ENCODE data around the gene HHIPL1.

HHIPL1 gene

DNA sequence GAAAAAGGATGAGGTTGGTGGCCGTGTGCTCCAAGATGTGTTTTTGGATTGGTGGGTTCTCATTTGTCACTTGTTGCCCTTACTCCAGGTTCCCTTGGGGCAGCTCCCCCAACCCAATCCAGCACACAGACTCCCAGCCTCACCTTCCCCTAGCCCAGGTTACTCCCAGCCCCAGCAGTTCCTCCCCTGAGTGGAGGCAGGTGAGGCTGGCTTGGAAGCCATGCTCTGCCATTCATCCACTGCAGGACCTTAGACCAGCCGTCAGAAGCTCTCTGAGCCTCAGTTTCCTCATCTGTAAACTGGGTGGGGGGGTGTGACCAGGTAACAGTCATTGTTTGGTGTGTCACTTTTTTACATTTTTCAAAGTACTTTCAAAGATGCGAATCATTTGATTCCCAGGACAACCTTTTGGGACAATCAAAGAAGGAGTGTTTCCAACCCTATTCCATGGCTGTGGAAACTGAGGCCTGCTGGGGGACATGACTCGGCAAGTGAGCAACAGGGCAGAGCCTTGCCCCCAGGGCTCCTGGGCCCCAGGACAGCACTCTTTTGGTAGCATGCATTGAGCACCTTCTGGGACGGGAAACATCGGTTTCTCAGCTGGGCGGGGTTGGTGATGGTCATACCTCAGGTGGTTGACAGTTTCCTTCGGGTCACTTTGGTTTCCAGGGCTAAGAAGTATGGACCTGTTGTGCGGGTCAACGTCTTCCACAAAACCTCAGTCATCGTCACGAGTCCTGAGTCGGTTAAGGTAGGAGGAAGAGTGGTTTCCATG lies 46.4 kb downstream of the HHIPL1 start:
- H3K9ac ChIP-seq (ENCODE audit: low read length): no peak overlapping the region
- H3K27ac ChIP-seq (ENCODE audit: low read length): no peak overlapping the region
- no peak for TF ChIP-seq EZH2phosphoT487 (IDR thresholded peaks at IDR 0.05; ENCODE audit: low read depth)
- TF ChIP-seq, protein P1, sequence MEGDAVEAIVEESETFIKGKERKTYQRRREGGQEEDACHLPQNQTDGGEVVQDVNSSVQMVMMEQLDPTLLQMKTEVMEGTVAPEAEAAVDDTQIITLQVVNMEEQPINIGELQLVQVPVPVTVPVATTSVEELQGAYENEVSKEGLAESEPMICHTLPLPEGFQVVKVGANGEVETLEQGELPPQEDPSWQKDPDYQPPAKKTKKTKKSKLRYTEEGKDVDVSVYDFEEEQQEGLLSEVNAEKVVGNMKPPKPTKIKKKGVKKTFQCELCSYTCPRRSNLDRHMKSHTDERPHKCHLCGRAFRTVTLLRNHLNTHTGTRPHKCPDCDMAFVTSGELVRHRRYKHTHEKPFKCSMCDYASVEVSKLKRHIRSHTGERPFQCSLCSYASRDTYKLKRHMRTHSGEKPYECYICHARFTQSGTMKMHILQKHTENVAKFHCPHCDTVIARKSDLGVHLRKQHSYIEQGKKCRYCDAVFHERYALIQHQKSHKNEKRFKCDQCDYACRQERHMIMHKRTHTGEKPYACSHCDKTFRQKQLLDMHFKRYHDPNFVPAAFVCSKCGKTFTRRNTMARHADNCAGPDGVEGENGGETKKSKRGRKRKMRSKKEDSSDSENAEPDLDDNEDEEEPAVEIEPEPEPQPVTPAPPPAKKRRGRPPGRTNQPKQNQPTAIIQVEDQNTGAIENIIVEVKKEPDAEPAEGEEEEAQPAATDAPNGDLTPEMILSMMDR (IDR thresholded peaks at IDR 0.05; ENCODE audit: low read depth, low read length): no peak
- H3K36me3 ChIP-seq (replicated peaks; ENCODE audit: low read depth, low read length): no peaks in the 10 kb centered on the region
- H3K9me3 ChIP-seq (ENCODE audit: insufficient read depth, low read length): no peaks in the 10 kb centered on the region
- H3K27me3 ChIP-seq (ENCODE audit: low read depth, low read length): peaks cover 58% of the 10 kb centered on the region
- H3K79me2 ChIP-seq (ENCODE audit: low read length): no peaks in the 10 kb centered on the region
- H3K4me1 ChIP-seq (ENCODE audit: low read length): peaks cover 9% of the 10 kb centered on the region; the same call in 1 of the 2 replicates
- no peaks in the 10 kb centered on the region for H4K20me1 ChIP-seq (ENCODE audit: insufficient read depth, low read length)
- H3K4me3 ChIP-seq (ENCODE audit: low read length): no peak overlapping the region
- no peak overlapping the region for H3K4me2 ChIP-seq (ENCODE audit: low read length)
- H2AFZ ChIP-seq (ENCODE audit: low read depth, low read length): no peak overlapping the region

DNA sequence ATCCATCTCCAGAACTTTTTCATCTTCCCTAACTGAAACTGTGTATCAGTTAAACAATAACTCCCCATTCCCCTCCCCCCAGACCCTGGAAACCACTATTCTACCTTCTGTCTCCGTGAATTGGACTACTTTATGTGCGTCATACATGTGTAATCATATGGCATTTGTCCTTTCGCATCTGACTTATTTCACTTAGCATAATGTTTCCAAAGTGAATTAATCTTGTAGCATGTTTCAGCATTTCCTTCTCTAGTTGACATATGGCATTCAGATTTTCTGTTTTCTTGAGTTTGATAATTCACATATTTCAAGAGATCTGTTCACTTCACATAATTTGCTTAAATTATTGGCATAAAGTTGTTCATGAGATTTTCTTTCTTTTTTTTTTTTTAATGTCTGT lies 49.0 kb downstream of the HHIPL1 start:
- Histone ChIP-seq H3K79me2 (ENCODE audit: low read length) (no peaks in the 10 kb centered on the region), H3K9ac (ENCODE audit: low read length) (no peak overlapping the region), H3K4me2 (ENCODE audit: low read length) (no peak overlapping the region), H3K4me3 (ENCODE audit: low read length) (no peak overlapping the region), H3K4me1 (ENCODE audit: low read length) (no peaks in the 10 kb centered on the region), H4K20me1 (ENCODE audit: insufficient read depth, low read length) (no peaks in the 10 kb centered on the region), H2AFZ (ENCODE audit: low read depth, low read length) (no peak overlapping the region), H3K36me3 (replicated peaks; ENCODE audit: low read depth, low read length) (no peaks in the 10 kb centered on the region), H3K9me3 (ENCODE audit: insufficient read depth, low read length) (no peaks in the 10 kb centered on the region), H3K27me3 (ENCODE audit: low read depth, low read length) (peaks cover 66% of the 10 kb centered on the region), H3K27ac (ENCODE audit: low read length) (no peak overlapping the region)
- no peak for TF ChIP-seq EZH2phosphoT487 (IDR thresholded peaks at IDR 0.05; ENCODE audit: low read depth)
- TF ChIP-seq, protein P1 (IDR thresholded peaks at IDR 0.05; ENCODE audit: low read depth, low read length): no peak

DNA sequence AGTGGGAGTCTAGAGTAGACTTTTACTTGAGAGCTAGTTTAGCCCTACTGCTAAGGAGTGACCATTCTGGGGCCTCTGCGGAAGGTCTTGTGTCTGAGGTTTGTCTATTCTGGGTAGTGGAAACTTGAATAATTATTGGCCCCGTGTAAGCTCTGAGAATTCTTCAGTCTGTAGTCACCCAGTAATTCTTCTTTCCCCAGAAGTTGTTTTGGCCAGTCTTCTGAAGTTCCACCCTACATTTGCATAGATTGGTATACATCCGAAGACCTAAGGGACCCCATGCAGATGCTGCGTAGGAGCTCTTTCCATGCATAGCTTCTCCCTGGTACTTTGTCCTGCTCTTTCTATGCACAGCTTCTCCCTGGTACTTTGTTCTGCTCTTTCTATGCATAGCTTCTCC lies 52.0 kb downstream of the HHIPL1 start:
- no peaks in the 10 kb centered on the region for H3K4me1 ChIP-seq (ENCODE audit: low read length)

DNA sequence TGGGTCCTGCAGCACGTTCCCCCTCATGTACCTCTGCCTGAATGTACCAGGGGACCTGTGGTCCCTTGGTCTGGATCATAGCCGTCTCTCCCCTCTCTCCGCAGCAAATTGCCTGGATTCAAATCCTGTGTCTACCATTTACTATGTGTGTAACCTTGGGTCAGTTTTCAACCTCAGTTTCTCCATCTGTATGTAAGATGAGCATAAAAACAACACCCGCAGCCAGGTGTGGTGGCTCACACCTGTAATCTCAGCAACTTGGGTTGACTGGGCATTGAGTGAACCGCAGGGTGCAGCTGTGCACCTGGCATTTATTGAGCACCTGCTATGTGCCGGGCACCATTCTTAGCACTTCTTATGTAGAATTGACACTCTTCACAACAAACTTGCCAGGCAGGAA lies 53.3 kb downstream of the HHIPL1 start:
- H3K4me3 ChIP-seq (ENCODE audit: low read length): no peak overlapping the region
- peaks cover 37% of the 10 kb centered on the region for H3K27me3 ChIP-seq (ENCODE audit: low read depth, low read length)
- H3K9me3 ChIP-seq (ENCODE audit: insufficient read depth, low read length): 0 out of 2 replicates have a peak, but pooled peaks cover 5% of the 10 kb centered on the region
- H3K9ac ChIP-seq (ENCODE audit: low read length): no peak overlapping the region
- H3K36me3 ChIP-seq (replicated peaks; ENCODE audit: low read depth, low read length): no peaks in the 10 kb centered on the region
- H2AFZ ChIP-seq (ENCODE audit: low read depth, low read length): no peak overlapping the region
- H3K4me2 ChIP-seq (ENCODE audit: low read length): no peak overlapping the region
- no peaks in the 10 kb centered on the region for H3K79me2 ChIP-seq (ENCODE audit: low read length)
- TF ChIP-seq EZH2phosphoT487 (IDR thresholded peaks at IDR 0.05; ENCODE audit: low read depth): no peak
- TF ChIP-seq, protein P1 (IDR thresholded peaks at IDR 0.05; ENCODE audit: low read depth, low read length): no peak
- H4K20me1 ChIP-seq (ENCODE audit: insufficient read depth, low read length): no peaks in the 10 kb centered on the region
- H3K4me1 ChIP-seq (ENCODE audit: low read length): no peaks in the 10 kb centered on the region
- no peak overlapping the region for H3K27ac ChIP-seq (ENCODE audit: low read length)

More for the DNA sequence above, 52.0 kb downstream of the HHIPL1 start:
- Histone ChIP-seq H3K79me2 (ENCODE audit: low read length) (no peaks in the 10 kb centered on the region), H2AFZ (ENCODE audit: low read depth, low read length) (no peak overlapping the region), H3K9ac (ENCODE audit: low read length) (no peak overlapping the region), H3K36me3 (replicated peaks; ENCODE audit: low read depth, low read length) (no peaks in the 10 kb centered on the region), H4K20me1 (ENCODE audit: insufficient read depth, low read length) (no peaks in the 10 kb centered on the region), H3K4me2 (ENCODE audit: low read length) (no peak overlapping the region), H3K27me3 (ENCODE audit: low read depth, low read length) (peaks cover 43% of the 10 kb centered on the region), H3K4me3 (ENCODE audit: low read length) (no peak overlapping the region), H3K9me3 (ENCODE audit: insufficient read depth, low read length) (no peaks in the 10 kb centered on the region), H3K27ac (ENCODE audit: low read length) (no peak overlapping the region)
- TF ChIP-seq EZH2phosphoT487 (IDR thresholded peaks at IDR 0.05; ENCODE audit: low read depth): no peak
- TF ChIP-seq, protein P1 (IDR thresholded peaks at IDR 0.05; ENCODE audit: low read depth, low read length): no peak

Data from OCI-LY3 (cell line).